HG02588 (cell line): ENCODE results near the gene CYP27A1.
"Not testable (repeated sequence)": the region's sequence is repeated elsewhere in the genome, so short reads cannot be mapped to it uniquely, and the experiment has no call there.

Source experiments
- ATAC-seq: cut with Tn5 transposase; IDR thresholded peaks from one replicate; pipeline ENCODE4 v1.9.1; 2021; ENCODE audit warnings: mild to moderate bottlenecking, moderate library complexity; ENCODE audit not compliant: unreplicated experiment

CYP27A1 gene

DNA sequence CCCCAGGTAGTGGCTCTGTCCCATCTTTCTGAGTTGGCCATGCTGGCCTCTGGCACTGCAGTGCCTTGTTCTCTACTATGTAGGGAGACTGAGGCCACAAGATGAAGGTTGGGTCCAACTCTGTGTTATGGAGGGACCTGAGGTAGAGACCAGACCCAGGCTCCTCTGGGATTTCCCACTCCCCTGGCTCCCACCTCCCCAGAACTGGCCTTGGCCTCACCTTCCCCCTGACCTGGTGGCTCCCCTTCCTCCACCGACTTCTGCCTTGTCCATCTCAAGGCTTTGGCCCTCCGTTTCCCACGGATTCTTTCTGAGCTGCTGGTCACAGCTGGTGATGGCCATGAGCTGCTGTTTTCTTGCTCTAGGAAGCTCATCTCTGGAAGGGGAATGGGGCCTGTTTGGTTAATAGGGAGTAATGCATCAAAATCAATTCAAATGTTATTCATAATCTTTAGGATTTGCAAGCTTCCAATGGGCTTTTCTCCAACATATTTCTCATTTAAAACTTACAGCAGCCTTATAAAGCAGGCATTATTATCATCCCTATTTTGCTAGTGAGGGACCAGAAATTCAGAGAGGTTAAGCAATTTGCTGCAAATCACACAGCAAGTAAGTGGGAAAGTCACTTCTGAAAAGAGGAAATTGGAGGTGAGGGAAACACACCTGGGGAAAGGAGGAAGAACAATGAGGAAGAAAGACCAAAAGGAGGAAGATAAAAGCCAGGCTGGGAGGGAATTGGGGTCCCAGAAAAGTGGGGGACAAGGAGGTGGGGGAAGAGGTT is 48.8 kb downstream of the CYP27A1 start:
- ATAC-seq = no peak

DNA sequence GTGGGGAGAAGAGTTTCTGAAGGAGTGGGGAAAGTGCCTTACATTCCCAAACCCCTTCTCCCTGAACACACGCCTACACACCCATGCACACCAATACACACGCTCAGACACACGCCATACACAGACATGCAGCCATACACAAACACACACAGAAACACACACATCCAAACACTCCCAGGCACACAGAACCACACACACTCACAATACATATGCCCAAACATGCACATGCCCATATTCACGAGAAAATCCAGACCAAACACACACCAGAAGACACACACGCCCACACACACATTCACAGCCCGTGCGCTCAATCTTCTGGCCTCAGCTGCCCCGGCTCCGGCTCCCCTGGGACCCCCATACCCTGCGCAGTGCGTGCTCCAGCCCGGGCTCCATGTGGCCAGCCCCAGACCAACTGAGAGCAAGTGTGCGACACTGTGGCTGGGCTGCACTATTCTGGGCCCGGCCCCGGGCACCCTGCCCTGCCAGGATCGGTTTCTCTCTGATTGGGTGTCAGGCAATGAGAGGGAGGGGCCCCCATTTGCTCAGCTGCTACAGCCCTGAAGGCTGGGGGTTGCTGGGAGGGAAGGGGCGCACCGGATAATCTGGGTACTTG is 49.5 kb downstream of the CYP27A1 start, which contains the start of gene PRKAG3:
Gene PRKAG3 (minus strand): TSS at position 426 of the 613 bp plus-strand sequence.
- no peak for ATAC-seq

DNA sequence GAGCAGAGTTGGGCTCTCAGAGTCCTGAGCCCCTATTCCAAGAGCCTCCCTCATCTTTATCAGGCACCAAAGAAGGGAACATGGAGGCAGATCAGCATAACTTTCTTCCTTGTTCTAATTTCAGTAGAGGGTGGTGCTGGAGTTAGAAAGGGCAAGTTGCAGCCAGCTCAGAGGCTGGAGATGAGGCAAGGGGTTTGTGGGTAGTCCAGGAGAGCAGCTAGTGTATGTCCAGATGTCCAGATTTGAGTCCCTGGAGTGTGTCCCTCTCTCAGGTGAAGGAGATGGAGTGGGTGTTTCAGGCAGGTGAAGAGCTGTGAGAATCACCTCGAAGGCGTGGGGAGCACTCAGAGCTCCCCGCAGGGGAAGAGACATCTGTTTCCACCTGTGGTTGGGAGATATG is 50.1 kb downstream of the CYP27A1 start:
- no peak for ATAC-seq

DNA sequence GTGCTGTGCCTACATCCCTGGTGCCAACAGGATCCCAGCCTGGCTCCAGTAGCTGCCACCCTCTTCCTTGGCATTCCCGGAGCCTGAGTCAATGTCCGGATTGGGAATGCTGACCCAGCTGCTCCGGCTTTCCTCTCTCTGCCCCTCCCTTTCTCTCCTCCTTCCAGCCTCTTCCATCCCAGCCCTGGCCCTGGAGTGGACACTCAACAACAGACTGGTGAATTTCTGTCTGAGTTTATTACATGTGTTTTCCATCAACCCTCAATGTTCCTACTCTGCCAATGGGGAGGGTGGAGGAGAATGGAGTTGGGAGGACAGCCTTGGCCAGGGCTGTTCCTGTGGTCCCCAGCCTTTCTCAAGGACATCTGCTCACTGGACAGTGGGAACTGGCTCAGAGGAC is 50.6 kb downstream of the CYP27A1 start:
- ATAC-seq = no peak

DNA sequence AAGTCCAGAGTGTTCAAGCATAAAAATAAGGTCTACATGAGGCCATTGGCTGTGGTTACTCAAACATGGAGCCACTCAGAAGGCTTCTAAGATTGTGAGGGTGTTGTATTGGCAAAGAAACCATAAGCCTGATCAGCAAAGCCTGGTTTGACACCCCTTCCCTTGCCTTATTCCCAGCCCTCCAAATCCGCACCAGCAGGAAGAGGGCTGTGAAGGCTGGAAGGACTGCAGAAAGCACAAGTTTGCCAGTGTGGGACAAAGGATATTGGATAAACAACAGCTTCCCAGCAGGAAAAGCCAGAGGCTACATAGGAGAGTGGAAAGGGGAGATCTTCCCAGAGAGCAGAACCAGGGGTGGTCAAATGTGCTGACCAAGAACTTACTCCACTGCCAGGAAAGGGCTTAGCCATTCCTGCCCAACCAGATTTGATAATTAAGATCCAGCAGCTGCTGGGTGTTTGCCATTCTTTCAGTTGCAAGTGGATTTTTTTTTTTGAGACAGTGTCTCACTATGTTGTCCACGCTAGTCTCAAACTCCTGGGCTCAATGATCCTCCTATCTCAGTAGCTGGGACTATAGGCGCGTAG is 51.2 kb downstream of the CYP27A1 start:
- no peak for ATAC-seq

- ATAC-seq = no peak
These were observed 52.7 kb downstream of the CYP27A1 start for GRCh38 chr2:218834685-218835084.

- ATAC-seq = no peak
These were observed 55.5 kb downstream of the CYP27A1 start for GRCh38 chr2:218837495-218837894.

- no peak for ATAC-seq
These were observed 57.5 kb downstream of the CYP27A1 start for GRCh38 chr2:218839430-218839829.

GRCh38 chr2:218839888-218840287 is 57.9 kb downstream of the CYP27A1 start:
- ATAC-seq = no peak

DNA sequence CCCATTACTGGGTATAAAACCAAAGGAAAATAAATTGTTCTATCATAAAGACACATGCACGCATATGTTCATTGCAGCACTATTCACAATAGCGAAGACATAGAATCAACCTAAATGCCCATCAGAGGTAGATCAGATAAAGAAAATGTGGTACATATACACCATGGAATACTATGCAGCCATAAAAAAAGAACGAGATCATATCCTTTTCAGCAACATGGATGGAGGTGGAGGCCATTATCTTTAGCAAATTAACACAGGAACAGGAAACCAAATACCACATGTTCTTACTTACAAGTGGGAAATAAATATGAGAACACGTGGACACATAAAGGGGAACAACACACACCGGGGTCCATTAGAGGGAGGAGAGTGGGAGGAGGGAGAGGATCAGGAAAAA is 62.4 kb downstream of the CYP27A1 start:
- not testable (repeated sequence) for ATAC-seq

- ATAC-seq = not testable (repeated sequence)
These were observed 65.0 kb downstream of the CYP27A1 start for GRCh38 chr2:218846963-218847362.

- ATAC-seq = no peak
These were observed 67.8 kb downstream of the CYP27A1 start for GRCh38 chr2:218849721-218850120.

- no peak for ATAC-seq
These were observed 68.8 kb downstream of the CYP27A1 start for GRCh38 chr2:218850796-218851195.

GRCh38 chr2:218851286-218851685 is 69.3 kb downstream of the CYP27A1 start:
- ATAC-seq = no peak

DNA sequence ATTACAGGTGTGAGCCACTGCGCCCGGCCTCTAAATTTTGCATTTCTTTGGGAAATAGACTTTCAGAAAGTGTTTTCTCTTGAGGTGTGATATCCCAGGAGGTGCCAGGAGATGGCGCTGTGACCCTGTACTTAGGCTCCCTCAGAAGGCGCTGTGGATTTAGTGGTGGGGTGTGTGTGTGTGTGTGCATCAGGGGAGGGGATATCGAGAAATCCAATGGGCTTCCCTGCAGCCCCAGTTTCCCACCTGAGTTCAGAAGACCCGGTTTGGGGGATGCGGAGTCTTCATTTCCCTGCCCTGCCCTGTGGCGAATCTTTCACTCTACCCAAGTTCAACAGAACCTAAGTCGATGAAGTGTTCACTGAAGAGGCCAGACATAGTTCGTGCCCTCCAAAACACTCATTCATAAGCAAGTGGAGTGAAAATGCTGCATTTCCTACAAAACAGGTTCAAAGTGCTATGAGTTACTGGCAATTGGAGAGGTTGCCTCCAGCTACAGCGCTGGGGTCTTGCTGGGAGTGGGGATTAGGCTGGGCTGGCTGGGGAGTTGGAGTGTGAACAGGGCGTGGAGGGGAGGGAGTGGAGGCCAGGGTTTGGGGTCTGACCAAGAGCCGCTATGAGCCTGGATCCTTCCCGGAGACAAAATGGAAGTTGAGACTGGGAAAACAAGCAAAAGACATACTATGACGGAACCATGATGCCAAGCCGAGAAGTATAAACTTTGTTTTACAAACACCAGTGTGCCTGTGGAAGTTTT is 71.1 kb downstream of the CYP27A1 start:
- ATAC-seq = no peak

- no peak for ATAC-seq
These were observed 71.8 kb downstream of the CYP27A1 start for GRCh38 chr2:218853766-218854165.

GRCh38 chr2:218854860-218855259 is 72.9 kb downstream of the CYP27A1 start:
- ATAC-seq = no peak

DNA sequence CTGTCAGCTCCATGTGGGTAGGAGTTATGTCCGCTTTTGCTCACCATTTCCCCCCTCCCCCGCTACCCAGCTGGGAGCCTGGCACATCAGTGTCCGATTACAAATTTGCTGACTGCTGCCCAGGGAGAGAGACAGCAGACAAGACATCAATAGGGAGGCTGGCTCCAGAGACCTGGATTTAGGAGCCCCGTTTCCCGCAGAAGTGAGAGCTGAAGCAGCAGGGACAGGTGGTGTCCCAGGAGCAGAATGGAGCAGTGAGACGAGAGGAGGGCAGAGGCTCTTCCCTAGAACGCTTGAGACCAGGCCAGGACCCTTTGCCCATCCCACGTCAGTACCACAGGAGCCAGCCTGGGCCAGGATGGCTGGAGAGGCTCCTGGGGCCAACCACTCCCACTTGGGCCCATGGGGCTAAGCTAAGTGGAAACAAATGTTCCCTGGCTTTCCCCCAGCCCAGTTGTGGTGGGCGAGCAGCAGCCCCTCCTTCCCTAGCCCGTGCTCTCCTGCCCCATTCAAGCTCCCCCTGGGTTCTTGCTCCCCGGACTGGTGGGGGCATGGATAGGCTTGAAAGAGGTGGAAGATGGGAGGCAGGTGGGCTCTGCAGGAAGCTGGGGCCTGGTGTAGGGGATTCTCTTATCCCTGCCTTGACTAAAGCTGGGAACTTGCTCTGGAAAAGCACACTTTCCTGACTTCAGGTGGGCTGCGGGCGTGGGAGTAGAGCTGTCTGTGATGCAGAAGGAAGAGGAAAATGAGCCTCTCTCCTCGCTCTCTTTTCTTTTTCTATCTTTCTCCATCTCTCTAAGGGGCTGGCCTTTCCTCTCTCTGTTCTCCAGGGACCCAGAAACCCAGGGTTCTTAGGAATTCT is 73.6 kb downstream of the CYP27A1 start:
- ATAC-seq = no peak

DNA sequence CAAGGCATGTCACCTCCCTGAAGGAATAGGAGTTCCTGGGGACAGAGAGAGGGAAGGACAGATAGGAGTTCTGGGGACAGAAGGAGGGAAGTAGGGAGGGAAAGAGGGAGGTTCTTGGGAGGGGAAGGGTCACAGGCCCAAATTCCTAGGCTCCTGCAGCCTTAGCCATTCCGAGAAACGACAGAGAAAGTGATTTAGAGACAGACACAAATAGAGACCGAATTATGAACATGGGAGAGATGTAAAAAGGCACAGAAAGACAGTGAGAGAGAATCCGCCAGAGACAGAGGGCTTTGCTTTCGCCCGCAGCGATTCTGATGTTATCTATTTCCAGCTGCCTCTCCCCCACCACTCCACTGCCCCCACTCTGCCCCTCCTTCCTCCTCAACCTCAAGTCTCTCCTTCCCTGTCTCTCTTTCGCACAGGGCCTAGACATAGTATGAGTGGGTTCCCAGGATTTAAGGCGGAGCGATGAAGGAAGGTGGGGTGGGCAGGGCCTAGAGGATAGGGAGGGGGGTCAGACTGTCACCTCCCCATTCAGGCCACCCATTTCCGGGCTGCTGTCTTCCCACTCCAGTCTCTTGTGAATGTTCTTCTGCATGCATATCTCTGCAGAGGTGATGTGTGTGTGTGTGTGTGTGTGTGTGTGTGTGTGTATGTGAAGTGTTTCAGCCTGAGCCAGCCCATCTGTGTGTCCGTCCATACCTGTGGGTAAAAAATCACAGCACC is 74.4 kb downstream of the CYP27A1 start:
- no peak for ATAC-seq

DNA sequence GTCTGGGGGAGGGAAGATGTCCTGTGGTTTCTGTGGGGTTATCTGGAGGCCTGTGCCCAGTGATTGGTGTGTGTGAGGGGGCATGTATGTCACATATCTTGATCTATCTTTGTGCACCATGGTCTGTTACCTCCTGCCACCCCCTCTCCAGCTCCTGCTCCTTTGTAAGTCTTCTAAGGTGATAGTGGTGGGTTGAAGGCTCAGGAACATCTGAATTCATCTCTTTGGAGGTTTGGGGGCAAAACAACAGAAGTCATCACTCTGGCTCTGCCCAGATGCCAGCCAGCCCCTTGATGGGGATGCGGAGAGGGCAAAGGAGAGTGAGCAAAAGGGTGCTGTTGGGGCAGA is 74.9 kb downstream of the CYP27A1 start:
- ATAC-seq = no peak
